ENCODE measurements around the gene NCSTN.

Gene NCSTN

DNA sequence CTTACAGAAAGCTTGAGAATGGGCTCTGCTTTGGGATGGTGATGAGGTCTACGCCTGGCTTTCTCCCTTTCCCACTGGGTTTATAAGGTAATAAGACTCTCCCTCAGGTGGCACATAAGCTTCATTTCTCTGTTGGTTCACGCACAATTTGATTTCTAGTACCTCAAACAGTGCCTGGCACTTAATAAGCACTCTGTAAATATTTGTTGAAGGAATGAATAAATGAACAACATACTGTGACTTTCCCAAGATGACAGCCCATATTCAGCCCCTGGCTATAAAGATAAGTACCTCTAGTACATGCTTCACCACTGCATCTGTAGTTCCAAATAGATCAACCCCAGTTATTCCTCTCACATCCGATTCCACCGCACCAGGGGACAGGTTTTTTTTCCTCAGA lies 17.9 kb upstream of the NCSTN start:
- H3K9me3 ChIP-seq (ENCODE audit: control insufficient read depth, low read length) = no peaks in the 10 kb centered on the region
- H3K36me3 ChIP-seq (ENCODE audit: control insufficient read depth, insufficient read depth, low read length) = peaks cover 61% of the 10 kb centered on the region
- H3K27me3 ChIP-seq (replicated peaks; ENCODE audit: control insufficient read depth, insufficient read depth, low read length, poor library complexity, severe bottlenecking) = no peaks in the 10 kb centered on the region
- no peak overlapping the region for H3K4me3 ChIP-seq (ENCODE audit: insufficient read depth, low read depth, low read length, poor library complexity, severe bottlenecking)
- no peak overlapping the region for H3K27ac ChIP-seq (ENCODE audit: insufficient read depth, low read length, poor library complexity, severe bottlenecking)
- DNase-seq = no peak
- H3K4me1 ChIP-seq (ENCODE audit: control insufficient read depth, insufficient read depth, low read length, poor library complexity, severe bottlenecking) = no peaks in the 10 kb centered on the region

DNA sequence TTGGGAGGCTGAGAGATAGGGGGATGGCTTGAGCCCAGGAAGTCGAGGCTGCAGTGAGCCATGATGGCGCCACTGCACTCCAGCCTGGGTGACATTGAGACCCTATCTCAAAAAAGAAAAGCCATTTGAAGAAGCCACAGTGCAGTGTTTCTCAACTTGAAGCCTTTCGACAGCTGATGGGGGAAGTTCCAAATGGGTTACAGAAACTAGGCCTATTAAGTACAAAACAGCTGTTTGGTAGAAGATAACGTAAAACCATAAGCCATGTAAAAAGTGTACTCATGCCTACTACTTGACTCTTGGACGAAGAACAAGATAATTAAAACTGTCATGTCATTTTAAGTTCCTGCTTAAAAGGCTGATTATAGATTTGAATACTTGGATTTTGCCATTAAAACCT lies 16.8 kb upstream of the NCSTN start:
- DNase-seq = no peak

DNA sequence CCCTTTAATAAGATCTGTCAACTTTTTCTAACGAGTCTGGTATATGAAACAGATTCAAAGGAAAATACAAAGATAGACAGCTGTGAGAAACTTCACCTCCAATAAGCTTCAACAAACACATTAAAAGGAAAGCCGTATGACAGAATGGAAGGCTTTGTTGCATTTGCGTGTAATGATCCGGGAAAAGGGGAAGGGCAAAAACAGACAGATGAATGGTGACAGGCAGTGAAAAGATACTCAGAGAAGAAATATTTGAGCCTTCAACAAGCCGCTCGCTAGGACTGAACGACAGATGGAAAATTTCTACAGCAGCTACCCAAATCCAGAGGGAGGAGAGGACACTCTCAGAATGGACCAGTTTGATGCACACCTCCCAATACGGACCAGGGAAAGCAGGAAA lies 15.0 kb upstream of the NCSTN start:
- H3K4me1 ChIP-seq (ENCODE audit: control insufficient read depth, insufficient read depth, low read length, poor library complexity, severe bottlenecking) = no peaks in the 10 kb centered on the region
- H3K36me3 ChIP-seq (ENCODE audit: control insufficient read depth, insufficient read depth, low read length) = peaks cover 74% of the 10 kb centered on the region
- H3K9me3 ChIP-seq (ENCODE audit: control insufficient read depth, low read length) = no peaks in the 10 kb centered on the region
- no peaks in the 10 kb centered on the region for H3K27me3 ChIP-seq (replicated peaks; ENCODE audit: control insufficient read depth, insufficient read depth, low read length, poor library complexity, severe bottlenecking)
- peak overlapping the region; percentile 3 for H3K27ac ChIP-seq (ENCODE audit: insufficient read depth, low read length, poor library complexity, severe bottlenecking)
- H3K4me3 ChIP-seq (ENCODE audit: insufficient read depth, low read depth, low read length, poor library complexity, severe bottlenecking) = no peak overlapping the region
- no peak for DNase-seq

More for the DNA sequence above, 16.8 kb upstream of the NCSTN start:
- Histone ChIP-seq H3K4me1 (ENCODE audit: control insufficient read depth, insufficient read depth, low read length, poor library complexity, severe bottlenecking) (no peaks in the 10 kb centered on the region), H3K9me3 (ENCODE audit: control insufficient read depth, low read length) (no peaks in the 10 kb centered on the region), H3K4me3 (ENCODE audit: insufficient read depth, low read depth, low read length, poor library complexity, severe bottlenecking) (no peak overlapping the region), H3K27ac (ENCODE audit: insufficient read depth, low read length, poor library complexity, severe bottlenecking) (no peak overlapping the region), H3K27me3 (replicated peaks; ENCODE audit: control insufficient read depth, insufficient read depth, low read length, poor library complexity, severe bottlenecking) (no peaks in the 10 kb centered on the region), H3K36me3 (ENCODE audit: control insufficient read depth, insufficient read depth, low read length) (peaks cover 72% of the 10 kb centered on the region)

DNA sequence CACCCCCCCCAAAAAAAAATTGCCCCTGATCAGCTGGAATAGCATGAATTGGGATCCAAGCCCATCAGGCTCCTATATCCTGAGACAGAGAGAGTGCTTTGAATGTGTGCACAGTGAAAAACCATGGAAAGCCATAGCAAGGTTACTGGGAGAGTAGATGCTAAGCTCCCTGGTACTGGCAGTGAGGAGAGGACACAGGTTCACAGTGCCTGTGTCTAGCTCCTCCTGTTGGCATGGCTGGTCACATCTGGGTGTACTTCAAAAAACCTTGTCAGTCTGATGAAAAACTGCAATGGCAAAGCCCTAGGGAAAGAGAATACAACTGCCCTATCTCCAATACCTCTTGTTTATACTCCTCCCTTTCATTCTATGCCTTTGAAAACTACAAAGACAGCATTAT lies 13.1 kb upstream of the NCSTN start:
- H3K27ac ChIP-seq (ENCODE audit: insufficient read depth, low read length, poor library complexity, severe bottlenecking) = no peak overlapping the region
- H3K4me1 ChIP-seq (ENCODE audit: control insufficient read depth, insufficient read depth, low read length, poor library complexity, severe bottlenecking) = no peaks in the 10 kb centered on the region
- peaks cover 80% of the 10 kb centered on the region for H3K36me3 ChIP-seq (ENCODE audit: control insufficient read depth, insufficient read depth, low read length)
- no peaks in the 10 kb centered on the region for H3K9me3 ChIP-seq (ENCODE audit: control insufficient read depth, low read length)
- no peak for DNase-seq
- H3K4me3 ChIP-seq (ENCODE audit: insufficient read depth, low read depth, low read length, poor library complexity, severe bottlenecking) = no peak overlapping the region
- no peaks in the 10 kb centered on the region for H3K27me3 ChIP-seq (replicated peaks; ENCODE audit: control insufficient read depth, insufficient read depth, low read length, poor library complexity, severe bottlenecking)

DNA sequence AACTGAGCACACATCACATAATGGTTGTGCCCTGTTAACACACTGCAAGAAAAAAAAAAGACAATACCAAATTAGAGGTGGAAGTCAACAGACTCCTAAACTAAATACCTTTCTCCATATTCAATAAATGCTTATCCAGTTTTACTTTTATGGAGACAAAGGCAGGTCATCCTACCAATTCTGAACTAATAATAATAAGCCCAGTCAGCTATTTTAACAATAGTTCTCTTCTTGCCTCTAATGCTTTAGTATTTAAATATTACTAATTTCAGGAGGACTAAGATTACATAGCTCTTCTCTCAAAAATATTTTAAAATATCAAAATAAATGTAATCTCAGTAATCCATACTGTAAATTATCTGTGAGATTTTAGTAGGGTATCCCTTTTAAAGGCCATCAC lies 10.7 kb upstream of the NCSTN start:
- Histone ChIP-seq H3K4me3 (ENCODE audit: insufficient read depth, low read depth, low read length, poor library complexity, severe bottlenecking) (no peak overlapping the region), H3K9me3 (ENCODE audit: control insufficient read depth, low read length) (no peaks in the 10 kb centered on the region), H3K27me3 (replicated peaks; ENCODE audit: control insufficient read depth, insufficient read depth, low read length, poor library complexity, severe bottlenecking) (no peaks in the 10 kb centered on the region), H3K36me3 (ENCODE audit: control insufficient read depth, insufficient read depth, low read length) (peaks cover 71% of the 10 kb centered on the region), H3K27ac (ENCODE audit: insufficient read depth, low read length, poor library complexity, severe bottlenecking) (no peak overlapping the region), H3K4me1 (ENCODE audit: control insufficient read depth, insufficient read depth, low read length, poor library complexity, severe bottlenecking) (no peaks in the 10 kb centered on the region)
- DNase-seq = no peak

DNA sequence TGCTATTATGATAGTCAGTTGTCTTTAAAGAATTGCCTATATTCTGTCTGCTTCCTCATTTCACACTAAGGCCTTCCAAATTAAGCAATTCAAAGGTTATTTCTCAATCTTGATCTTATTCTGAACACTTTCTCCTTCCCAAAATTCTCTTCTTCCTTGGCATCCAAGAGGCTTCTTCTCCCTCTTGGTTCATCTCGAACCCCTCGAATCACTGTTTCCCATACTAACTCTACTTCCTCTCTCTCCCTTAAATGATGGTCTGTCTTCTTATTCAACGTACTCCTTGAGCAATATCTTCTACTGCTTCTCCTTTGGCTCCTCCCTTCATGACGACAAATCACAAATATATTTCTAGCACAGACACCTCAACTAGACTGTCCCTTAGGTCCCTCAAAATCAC lies 4.6 kb upstream of the NCSTN start:
- no peak for DNase-seq
- H3K4me1 ChIP-seq (ENCODE audit: control insufficient read depth, insufficient read depth, low read length, poor library complexity, severe bottlenecking) = peaks cover 8% of the 10 kb centered on the region
- H3K27me3 ChIP-seq (replicated peaks; ENCODE audit: control insufficient read depth, insufficient read depth, low read length, poor library complexity, severe bottlenecking) = no peaks in the 10 kb centered on the region
- H3K27ac ChIP-seq (ENCODE audit: insufficient read depth, low read length, poor library complexity, severe bottlenecking) = no peak overlapping the region
- peaks cover 49% of the 10 kb centered on the region for H3K36me3 ChIP-seq (ENCODE audit: control insufficient read depth, insufficient read depth, low read length)
- H3K9me3 ChIP-seq (ENCODE audit: control insufficient read depth, low read length) = no peaks in the 10 kb centered on the region
- H3K4me3 ChIP-seq (ENCODE audit: insufficient read depth, low read depth, low read length, poor library complexity, severe bottlenecking) = no peak overlapping the region

DNA sequence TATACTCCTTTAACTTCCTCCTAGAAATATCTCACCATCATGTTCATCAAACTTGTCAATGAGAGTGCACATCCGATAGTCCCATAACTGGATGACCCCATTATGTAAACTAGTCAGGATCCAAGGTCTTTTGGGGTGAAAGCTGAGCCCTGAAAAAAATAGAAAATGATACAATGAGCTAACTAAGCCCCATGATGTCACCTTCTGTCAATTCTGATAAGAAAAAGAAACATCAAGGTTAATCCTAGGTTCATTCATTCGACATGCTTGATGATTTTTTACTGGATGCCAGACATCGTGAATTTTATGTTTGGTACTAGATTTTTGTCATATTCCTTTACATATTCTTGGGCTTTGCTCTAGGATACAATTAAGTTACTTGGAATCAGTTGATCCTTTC lies 3.0 kb upstream of the NCSTN start:
- H3K36me3 ChIP-seq (ENCODE audit: control insufficient read depth, insufficient read depth, low read length) = peaks cover 35% of the 10 kb centered on the region
- H3K27ac ChIP-seq (ENCODE audit: insufficient read depth, low read length, poor library complexity, severe bottlenecking) = no peak overlapping the region
- no peak overlapping the region for H3K4me3 ChIP-seq (ENCODE audit: insufficient read depth, low read depth, low read length, poor library complexity, severe bottlenecking)
- H3K4me1 ChIP-seq (ENCODE audit: control insufficient read depth, insufficient read depth, low read length, poor library complexity, severe bottlenecking) = peaks cover 16% of the 10 kb centered on the region
- DNase-seq = no peak
- no peaks in the 10 kb centered on the region for H3K9me3 ChIP-seq (ENCODE audit: control insufficient read depth, low read length)
- no peaks in the 10 kb centered on the region for H3K27me3 ChIP-seq (replicated peaks; ENCODE audit: control insufficient read depth, insufficient read depth, low read length, poor library complexity, severe bottlenecking)

DNA sequence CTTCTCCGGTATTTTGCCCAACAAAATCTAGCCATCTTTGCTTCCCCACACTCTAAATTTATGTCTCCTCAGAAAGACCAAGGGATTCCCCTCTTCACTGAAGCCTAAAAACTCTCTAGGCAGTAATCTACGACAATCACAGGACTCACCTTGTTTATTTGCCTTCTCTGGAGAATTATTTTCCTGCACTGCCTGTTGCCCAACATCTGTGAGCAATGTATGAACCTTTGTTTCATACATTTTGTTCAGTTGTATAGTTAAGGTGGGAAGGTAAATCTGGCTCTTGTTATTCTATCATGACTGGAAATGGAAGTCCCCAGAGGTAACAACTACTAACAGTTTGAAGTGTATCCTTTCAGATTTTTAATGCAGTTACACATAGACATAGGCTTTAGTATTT lies 2.3 kb upstream of the NCSTN start:
- Histone ChIP-seq H3K4me3 (ENCODE audit: insufficient read depth, low read depth, low read length, poor library complexity, severe bottlenecking) (no peak overlapping the region), H3K36me3 (ENCODE audit: control insufficient read depth, insufficient read depth, low read length) (peaks cover 35% of the 10 kb centered on the region), H3K27ac (ENCODE audit: insufficient read depth, low read length, poor library complexity, severe bottlenecking) (no peak overlapping the region), H3K27me3 (replicated peaks; ENCODE audit: control insufficient read depth, insufficient read depth, low read length, poor library complexity, severe bottlenecking) (no peaks in the 10 kb centered on the region), H3K9me3 (ENCODE audit: control insufficient read depth, low read length) (no peaks in the 10 kb centered on the region), H3K4me1 (ENCODE audit: control insufficient read depth, insufficient read depth, low read length, poor library complexity, severe bottlenecking) (peaks cover 16% of the 10 kb centered on the region)
- DNase-seq = no peak

DNA sequence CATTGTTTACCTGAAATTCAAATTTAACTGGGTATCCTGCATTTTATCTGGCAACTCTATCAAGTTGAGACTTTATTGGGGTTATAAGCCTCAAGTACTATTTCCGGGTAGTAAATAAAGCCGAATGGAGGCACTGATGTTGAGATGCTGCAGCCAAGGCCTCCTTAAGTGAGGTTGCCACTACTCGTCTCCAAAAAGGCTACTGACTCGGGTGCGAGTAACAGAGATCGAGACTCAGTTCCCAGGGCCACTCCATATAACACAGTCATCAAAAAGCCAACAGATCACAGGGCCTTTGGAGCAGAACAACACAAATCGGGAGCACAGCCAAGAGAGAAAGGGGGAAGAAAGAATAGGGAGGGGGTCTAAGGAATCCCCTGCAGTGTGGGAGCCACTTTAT lies 657 bp upstream of the NCSTN start:
- peaks cover 33% of the 10 kb centered on the region for H3K36me3 ChIP-seq (ENCODE audit: control insufficient read depth, insufficient read depth, low read length)
- H3K27ac ChIP-seq (ENCODE audit: insufficient read depth, low read length, poor library complexity, severe bottlenecking) = peak overlapping the region; percentile 93
- H3K9me3 ChIP-seq (ENCODE audit: control insufficient read depth, low read length) = no peaks in the 10 kb centered on the region
- peaks cover 16% of the 10 kb centered on the region for H3K4me1 ChIP-seq (ENCODE audit: control insufficient read depth, insufficient read depth, low read length, poor library complexity, severe bottlenecking)
- no peaks in the 10 kb centered on the region for H3K27me3 ChIP-seq (replicated peaks; ENCODE audit: control insufficient read depth, insufficient read depth, low read length, poor library complexity, severe bottlenecking)
- no peak for DNase-seq
- peak overlapping the region; percentile 91 for H3K4me3 ChIP-seq (ENCODE audit: insufficient read depth, low read depth, low read length, poor library complexity, severe bottlenecking)

DNA sequence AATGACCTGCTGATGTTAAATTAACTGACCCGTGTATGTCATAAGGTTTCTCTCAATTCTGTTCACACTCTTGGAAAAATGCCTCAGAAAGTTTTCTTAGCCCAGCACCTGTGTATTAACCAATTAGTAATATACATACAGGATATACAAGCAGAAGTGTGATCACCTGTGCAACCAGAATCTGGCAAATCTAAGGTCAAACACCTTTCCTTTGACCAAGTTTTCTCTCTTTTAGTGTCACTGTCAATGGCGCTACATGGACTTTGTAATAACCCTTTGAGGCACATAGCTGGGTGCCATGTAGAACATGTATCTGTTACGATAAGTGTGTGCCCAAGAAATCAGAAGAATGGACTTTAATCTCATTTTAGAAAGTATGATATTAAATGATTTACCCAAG lies 1.1 kb downstream of the NCSTN start:
- Histone ChIP-seq H3K4me3 (ENCODE audit: insufficient read depth, low read depth, low read length, poor library complexity, severe bottlenecking) (peak overlapping the region; percentile 91), H3K36me3 (ENCODE audit: control insufficient read depth, insufficient read depth, low read length) (peaks cover 28% of the 10 kb centered on the region), H3K27ac (ENCODE audit: insufficient read depth, low read length, poor library complexity, severe bottlenecking) (no peak overlapping the region), H3K4me1 (ENCODE audit: control insufficient read depth, insufficient read depth, low read length, poor library complexity, severe bottlenecking) (peaks cover 16% of the 10 kb centered on the region), H3K27me3 (replicated peaks; ENCODE audit: control insufficient read depth, insufficient read depth, low read length, poor library complexity, severe bottlenecking) (no peaks in the 10 kb centered on the region), H3K9me3 (ENCODE audit: control insufficient read depth, low read length) (no peaks in the 10 kb centered on the region)
- no peak for DNase-seq

DNA sequence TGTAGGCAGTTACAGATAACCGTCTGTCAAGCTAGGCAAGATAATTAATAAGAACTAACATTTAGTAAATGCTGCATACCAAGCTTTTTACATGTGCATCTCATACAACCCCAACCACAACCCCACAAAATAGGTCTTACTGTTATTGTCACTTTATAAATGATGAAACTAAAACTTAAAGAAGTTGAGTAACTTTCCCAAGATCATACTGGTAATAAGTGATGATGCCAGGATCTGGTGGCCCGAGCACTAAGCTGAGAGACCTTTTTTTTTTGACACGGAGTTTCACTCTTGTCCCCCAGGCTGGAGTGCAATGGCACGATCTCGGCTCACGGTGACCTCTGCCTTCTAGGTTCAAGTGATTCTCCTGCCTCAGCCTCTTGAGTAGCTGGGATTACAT lies 1.8 kb downstream of the NCSTN start:
- DNase-seq = no peak
- H3K36me3 ChIP-seq (ENCODE audit: control insufficient read depth, insufficient read depth, low read length) = peaks cover 28% of the 10 kb centered on the region
- no peak overlapping the region for H3K4me3 ChIP-seq (ENCODE audit: insufficient read depth, low read depth, low read length, poor library complexity, severe bottlenecking)
- H3K9me3 ChIP-seq (ENCODE audit: control insufficient read depth, low read length) = no peaks in the 10 kb centered on the region
- no peaks in the 10 kb centered on the region for H3K27me3 ChIP-seq (replicated peaks; ENCODE audit: control insufficient read depth, insufficient read depth, low read length, poor library complexity, severe bottlenecking)
- peaks cover 16% of the 10 kb centered on the region for H3K4me1 ChIP-seq (ENCODE audit: control insufficient read depth, insufficient read depth, low read length, poor library complexity, severe bottlenecking)
- no peak overlapping the region for H3K27ac ChIP-seq (ENCODE audit: insufficient read depth, low read length, poor library complexity, severe bottlenecking)

All from effector memory CD4-positive, alpha-beta T cell (primary cell).